HPDE6-E6E7 (cell line): ENCODE results near the gene ISX.

Experiments used
- DNase-seq: peaks from one replicate; pipeline ENCODE4 v3.0.0; 2011; ENCODE audit warnings: missing footprints; ENCODE audit errors: extremely low spot score

The ISX gene

DNA sequence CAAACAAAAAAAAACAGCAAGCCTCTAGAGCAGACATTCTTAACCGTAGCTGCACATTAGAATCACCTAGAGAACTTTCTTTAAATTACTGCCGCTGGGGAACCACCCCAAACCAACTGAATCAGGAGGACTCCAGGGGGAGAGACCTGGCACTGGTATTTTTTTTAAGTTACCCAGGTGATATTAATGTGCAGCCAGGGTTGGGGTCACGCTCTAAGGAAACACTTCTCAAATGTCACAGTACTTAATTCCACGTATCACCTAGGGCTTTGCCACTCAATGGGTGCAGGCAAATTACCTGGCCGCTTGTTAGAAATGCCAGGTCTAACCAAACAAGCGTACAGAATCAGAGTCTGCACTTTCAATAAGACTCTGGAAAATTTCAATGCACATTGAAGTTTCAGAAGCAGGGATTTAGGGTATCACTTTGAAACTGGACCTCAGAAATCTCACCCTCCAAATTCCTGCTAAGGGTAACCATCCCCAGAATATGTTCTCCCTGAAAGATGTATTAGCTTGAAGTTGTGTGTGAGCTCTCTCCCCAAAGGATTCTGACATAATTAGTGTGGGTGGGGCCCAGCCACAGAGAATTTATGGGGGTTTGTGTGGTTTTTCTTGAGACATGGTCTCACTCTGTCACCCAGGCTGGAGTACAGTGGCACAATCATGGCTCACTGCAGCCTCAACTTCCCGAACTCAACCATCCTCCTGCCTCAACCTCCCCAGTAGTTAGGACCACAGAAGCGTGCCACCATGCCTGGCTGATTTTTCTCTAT lies 12.7 kb upstream of the ISX start:
- no peak for DNase-seq

DNA sequence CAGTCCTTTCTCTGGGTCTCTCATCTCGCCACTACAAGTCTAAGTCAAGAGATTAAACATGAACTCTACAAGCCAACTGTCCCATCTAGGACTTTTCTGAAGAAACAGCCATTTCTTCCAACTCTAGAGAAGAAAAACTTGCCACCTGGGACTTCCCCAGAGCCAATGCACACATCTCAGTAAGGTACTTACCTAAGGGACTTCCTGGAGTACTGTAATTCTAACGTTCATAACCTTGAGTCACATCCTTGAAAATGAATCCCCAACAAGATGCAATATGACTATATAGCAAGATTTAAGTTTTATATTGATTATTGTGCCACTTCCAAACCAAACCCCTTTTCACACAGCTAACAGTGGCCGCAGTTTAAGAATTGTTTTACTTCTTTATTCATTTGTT lies 11.9 kb upstream of the ISX start:
- no peak for DNase-seq

DNA sequence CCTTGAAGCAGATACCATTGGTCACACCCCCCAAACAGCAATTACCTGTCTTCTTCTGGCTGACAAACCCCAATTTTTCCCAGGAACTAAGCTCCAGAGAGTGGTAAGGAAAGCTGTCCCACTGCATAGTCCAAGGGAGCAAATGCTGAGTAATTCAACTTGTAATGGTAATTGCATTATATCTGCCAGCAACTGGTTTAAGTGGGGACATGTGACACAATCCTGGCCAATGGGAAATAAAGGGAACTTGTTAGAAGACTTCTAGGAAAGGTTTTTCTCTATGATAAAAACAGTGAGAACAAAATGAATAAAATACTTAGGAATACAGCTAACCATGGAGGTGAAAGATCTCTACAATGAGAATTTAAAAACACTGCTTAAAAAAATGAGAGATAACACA lies 9.5 kb upstream of the ISX start:
- no peak for DNase-seq

DNA sequence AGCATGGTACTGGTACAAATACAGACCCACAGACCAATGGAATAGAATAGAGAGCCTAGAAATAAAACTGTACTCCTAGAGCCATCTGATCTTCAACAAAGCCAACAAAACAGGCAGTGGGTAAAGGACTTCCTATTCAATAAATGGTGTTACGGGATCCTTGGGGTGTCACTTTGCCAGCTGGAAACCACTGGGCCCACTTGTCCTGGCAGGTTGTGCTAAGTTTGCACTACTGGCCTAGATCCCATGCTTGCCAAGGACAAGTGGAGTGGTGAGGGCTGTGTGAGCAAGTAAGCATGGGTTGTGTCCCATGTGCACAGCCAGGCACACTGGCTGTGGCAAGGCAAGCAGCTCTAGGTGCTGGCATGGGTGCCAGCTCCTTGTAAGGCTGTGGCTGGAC lies 8.8 kb upstream of the ISX start:
- DNase-seq: no peak

DNA sequence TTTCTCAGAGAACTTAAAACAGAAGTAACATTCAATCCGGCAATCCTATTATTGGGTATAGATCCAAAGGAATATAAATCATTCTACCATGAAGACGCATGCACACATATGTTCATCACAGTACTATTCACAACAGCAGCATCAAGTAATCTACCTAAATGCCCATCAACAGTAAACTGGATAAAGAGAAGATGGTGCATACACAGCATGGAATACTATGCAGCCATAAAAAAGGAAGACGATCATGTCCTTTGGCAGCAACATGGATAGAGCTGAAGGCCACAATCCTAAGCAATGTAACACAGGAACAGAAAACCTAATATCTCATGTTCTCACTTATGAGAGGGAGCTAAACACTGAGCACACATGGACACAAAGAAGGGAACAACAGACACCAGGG lies 6.3 kb upstream of the ISX start:
- DNase-seq: no peak

DNA sequence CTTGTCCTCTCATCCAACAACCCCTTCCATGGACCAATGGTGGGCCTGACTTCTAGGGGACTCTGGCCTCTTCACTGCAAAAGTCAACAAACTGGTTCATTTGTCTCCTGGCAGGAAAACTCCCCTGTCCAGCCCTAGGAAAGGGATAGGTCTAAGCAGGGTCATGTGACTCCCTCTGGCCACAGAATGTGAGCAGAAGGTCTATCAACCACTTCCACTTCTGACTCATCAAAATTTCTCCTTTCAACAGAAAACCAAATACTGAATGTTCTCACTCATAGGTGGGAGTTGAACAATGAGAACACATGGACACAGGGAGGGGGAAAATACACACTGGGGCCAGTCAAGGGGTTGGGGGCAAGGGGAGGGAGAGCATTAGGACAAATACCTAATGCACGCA lies 1.3 kb upstream of the ISX start:
- DNase-seq: no peak

DNA sequence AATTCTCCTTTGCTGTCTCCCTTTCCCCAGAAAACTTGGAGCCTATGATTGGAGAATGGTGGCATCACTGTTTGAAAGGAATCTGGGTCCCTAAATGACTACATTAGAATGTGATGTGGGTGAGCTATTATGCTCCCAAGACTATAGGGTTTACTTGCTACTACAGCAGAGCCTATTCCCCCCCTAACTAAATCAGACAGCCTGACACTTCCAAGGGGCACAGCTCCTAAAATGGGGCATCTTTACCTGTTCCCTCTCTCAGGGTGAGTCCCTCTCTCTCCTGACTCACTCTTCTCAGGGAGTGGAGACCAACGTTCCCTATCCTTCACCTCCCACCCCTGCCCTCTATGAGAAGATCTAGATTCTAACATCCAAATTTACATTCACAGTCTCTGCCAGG lies 775 bp upstream of the ISX start:
- no peak for DNase-seq

DNA sequence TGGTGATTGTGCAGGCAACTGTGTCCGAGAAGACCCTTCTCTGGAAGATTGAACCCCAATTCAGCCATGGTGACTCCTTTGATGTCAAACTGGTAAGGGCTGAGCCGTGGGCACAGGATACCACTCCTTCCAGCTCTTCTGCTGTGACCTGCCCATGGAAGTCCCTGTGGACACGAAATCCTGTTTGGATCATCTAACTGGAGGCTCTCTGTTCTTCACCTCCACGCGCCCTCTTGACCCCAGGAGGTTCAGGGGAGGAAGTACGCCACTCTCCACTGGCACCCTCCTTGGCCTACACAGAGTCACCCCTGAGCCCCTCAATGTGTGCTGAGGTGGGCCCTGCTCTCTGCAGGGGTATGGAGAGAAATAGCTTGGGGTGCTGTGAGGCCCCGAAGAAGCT lies 810 bp downstream of the ISX start:
- no peak for DNase-seq

DNA sequence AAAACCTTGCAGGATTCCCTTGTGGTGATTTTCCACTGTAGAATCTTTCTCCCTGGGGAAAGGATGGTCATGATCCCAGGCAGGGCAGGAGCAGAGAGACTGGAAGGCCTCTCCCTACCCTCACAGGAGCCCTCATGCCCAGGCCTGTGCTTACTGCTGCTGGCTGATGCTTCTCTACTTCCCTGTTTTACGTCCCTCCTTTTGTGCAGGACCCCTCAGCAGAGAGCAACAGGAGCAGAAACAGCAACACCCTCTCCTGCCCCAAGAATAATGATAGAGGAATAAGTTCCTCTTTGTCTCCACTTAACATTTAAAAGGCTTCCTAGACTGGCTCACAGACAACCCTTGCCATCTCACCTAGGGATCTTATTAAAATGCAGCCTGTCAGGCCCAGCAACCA lies 3.6 kb downstream of the ISX start:
- no peak for DNase-seq

DNA sequence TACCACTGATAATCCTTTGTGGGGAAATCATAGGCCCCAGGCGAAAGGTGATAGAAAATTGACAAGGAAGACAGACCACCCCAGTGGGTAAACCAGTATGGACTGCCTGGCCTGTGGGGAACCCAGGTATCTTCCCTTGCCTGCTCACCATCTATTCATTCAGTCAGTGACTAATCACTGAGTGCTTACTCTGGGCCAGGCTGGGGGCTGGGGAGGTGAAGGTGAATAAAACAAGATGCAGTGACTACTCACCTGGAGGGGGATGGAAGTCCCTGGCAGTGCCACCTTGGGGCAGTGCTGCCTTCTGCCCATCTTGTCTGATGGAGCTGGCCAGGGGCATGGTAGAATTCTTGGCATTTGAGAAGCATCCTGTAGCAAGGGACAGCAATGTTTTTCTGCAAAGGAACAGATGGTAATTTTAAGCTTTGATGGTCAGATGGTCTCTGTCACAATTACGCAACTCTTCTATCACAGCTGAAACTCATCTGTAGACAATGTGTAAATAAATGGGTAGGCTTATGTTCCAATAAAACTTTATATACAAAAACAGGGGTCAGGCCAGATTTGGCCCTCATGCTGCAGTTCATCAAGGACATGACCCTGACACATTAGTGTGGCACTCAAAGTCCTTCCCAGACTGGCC lies 4.6 kb downstream of the ISX start:
- DNase-seq: no peak

DNA sequence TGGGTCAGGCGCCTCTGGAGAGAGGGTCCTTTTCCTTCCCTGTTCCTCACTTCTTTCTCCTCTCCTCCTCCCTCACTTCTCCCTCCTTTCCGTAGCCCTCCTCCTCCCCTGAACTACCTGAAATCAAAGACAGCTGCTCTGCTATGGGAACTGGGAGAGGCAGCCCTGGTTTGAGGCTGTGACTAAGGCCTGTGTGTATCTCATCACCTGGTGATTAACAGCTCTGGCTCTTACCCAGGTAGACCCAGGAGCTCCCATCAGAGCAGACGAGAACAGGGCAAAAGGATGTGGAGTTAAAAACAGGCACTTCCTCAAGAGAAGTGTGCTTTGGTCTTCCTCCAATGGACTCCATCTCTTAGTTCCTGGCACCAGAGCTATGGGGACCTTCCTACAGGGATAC lies 5.8 kb downstream of the ISX start:
- DNase-seq: no peak

DNA sequence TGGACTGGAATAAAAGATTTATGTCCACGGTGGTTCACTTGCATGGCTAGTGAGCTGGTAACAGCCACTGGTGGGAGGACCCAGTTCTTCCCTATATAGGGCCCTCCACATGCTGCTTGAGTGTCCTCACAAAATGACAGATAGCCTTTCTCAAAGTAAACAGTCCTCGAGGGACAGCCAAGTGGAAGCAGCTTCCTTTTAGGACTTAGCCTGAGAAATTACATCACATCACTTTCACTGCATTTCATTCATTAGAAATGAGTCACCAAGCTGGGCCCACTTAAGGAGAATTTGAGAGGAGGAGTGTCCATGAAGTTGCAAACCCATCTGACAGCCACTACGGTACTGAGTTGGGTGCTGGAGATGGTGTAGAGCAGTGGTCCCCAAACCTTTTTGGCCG lies 7.0 kb downstream of the ISX start:
- no peak for DNase-seq

DNA sequence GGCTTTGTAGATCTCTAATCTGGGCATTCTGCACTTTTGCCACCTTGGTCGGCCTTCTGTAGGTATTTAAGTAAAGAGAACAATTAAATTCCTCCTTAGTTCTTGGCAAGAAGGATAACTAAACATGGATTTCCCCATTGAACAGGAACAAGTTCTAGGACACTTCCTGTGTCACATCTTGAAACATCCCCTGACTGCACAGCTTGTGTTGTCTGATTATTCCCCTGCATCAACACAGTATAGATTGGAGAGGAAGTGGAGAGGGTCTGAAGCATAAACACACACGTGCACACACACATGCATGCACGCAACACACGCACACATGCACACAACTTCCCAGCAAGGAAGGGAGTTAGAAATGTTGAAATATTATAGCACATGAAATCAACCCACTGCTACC lies 8.6 kb downstream of the ISX start:
- DNase-seq: no peak

DNA sequence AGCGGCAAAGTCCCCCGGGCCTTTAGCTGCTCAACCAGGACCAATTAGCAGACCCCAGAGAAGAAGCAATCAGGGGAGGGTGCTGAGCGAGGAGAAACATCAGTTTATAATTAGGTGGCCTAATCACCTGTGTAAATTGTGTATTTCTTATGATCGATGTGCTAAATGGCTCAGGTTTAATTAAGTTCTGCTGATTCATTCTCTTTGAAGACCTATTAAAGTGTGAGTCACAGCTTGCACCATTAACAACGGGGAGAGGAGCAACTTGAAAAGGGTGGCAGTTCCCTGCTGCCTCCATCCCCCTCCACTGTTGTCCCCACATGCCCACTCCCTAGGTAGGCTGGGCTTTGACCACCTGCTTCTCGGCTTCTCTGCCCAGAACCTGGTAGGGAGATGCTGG lies 10.7 kb downstream of the ISX start:
- no peak for DNase-seq

DNA sequence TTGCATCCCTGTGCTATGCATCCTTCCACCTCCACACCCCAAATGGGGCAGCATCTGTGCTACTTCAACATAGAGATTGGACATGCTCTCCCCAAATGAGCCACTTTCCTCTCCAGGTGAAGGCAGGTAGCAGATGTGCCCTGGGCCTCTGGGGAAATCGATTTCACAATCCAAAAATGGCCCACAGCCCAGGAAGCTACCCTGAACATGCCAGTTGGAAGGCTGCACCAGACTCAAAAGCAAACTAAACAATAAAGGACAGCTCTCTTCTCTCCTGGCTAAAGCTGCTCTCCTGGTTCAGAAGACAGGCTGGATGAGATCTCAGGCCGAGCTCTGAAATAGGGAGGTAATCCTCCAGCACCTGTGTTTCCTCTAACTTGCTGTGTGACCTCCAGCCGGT lies 19.7 kb downstream of the ISX start:
- no peak for DNase-seq

DNA sequence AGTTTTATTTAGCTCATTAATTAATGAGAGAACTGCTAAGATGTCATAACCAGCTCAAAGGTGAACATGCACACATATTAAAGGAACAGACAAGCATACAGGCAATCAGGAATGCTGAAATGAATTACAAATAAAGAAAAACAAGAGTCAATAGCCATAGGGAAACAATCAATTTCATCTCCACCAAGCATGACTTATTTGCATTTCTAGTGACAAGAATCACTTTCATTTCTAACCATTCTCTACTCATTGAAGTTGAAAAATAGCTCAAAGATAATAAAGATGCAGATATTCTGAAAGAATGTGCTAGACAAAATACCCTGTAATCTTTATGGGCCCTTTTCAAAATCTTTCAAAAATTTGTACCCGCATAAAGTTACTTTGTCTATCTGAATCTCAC lies 23.2 kb downstream of the ISX start:
- DNase-seq: no peak

DNA sequence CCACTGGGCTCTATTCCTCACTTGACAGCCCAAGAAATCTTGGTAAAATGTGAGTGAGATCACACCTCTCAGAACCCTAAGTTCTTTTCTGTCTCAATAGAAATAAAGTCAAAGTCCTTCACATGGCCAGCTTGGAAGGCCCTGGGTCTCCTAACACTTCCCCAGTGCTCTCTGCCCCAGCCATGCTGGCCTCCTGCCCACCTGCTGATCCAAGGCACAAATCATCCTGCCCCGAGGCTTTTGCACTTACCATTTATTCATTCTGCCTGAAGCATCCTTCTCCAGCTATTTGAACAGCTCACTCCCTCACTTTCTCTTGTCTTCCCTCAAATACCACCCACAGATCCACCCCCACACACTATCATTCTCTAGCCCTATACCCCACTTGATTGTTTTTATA lies 26.4 kb downstream of the ISX start:
- DNase-seq: no peak

DNA sequence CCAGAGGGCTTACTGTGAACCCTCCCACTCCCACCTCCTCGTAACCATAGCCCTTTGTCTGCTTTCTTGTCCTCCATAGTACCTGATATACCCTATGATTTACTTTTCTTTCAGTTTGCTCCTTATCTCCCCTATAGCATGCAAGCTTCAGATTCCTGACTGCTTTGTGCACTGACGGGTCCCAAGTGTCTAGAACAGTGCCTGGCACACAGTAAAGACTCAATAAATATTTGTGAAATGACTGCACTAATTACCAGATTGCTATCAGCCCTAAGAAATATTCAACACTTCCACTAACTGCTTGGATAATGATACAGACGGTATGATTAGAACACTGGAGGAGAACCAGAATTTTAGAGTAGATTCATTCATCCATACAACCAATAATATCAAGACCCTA lies 33.0 kb downstream of the ISX start:
- no peak for DNase-seq

DNA sequence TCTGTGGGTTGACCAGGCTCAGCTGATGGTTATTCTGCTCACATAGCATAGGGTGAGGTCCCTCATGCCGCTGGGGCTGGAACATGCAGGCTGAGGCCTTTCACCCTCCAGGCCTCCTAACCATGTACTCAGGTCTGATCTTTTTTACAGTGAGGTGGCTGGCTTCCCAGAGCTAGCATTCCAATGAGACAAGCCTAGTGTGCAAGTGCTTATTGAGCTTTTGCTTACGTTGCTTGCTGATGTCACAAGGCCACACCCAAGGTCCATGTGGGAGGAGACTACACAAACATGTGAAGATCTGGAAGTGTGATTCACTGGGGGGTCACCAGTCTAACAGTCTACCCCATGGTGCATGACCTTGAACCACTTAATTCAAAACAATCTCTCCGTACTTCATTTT lies 33.9 kb downstream of the ISX start:
- no peak for DNase-seq

DNA sequence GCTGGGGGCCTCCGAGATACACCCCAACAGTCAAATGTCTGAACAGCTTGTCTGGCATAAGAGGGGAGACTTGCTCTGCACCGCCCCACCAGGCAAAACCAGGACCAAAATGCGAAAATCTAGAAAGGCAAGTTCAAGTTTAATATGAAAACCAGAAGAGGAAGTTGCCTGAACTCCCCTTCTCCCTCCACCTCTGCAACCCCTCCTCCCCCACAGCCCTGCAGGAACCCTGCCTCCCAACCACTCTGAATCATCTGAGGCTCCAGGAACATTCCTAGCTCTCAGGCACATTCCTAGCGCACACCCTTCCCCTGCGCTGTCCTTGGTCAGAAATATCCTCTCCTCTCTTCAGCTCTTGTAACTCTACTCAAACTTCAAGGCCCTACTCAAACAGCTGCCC lies 36.7 kb downstream of the ISX start:
- no peak for DNase-seq

DNA sequence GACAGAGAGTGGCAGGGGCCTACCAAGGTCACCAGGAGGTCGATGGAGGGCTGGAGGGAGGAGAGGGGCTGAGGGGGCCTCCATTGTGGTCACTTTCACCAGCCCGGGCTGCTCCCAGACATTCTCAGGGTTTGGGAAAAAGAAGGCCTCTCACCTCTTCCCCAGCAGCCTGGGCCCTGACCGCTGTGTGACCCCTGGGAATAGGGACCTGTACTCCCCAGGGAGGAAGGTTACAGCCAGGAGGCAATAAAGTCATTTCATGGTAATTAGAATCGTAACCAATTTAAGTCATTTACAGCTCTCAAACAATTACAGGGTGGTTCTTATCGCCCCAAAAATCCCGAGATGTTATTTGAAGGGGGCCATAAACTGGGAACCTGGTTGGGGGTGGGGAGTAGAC lies 37.8 kb downstream of the ISX start:
- no peak for DNase-seq

DNA sequence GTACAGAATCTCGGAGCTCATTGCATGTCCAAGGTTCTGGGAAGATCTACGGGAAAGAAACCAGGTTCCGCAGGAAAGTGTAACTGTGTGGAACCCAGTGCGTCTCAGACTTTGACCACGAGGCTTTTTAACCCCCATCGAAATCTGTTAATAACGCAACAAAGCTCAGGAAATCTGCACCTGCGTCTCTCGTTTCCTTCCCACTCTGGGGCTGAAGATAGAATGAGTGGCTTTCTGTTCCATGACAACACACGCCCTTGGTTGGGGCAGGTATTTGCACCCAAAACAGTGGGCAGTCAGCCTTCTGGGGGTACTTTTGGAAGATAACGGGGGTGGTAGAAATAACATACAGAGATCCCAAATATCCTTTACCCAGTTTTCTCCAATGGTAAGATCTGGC lies 38.5 kb downstream of the ISX start:
- no peak for DNase-seq

DNA sequence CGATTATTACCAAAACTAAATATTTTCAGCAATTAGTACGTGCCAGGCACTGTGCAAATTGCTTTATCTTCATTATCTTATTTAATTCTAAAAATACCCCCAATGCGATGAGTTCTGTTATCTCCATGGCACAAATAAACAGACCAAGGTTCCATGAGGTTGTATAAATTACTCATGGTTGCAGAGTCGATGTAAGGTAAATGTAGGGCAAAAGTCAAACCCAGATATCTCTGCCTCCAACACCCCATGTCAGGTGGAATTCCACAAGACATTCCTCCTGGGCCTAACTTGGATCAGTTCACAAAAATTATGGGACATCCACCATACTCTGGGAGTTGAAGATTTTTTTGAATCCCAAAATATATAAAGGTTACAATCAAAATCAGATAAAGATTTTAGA lies 43.7 kb downstream of the ISX start:
- DNase-seq: no peak

DNA sequence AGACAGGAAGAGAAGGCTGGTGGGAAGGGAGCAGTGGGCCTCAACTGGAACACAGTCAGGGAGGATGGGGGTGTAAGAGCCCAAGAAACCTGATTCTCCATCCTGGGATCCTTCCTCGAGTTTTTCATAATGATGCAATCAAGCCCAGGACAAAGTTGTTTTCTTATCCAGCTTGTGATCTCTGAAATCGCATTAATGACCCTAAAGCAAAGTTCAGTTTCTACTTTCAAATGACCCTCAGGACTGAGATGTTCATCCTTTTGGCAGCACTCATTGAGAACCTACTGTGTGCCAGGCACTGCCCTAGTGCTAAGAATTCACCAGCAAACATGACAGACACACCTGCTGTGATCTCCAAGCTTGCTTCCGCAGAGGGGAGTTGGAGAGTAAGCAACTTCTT lies 45.3 kb downstream of the ISX start:
- DNase-seq: no peak
